DND-41 (cell line): ENCODE results near the gene PARPBP.

Source experiments
- ATAC-seq: fragments of 200-7000 bp; cut with Tn5 transposase; 3 replicates; pipeline ENCODE4 v1.9.1; 2021; ENCODE audit warnings: low read depth; ENCODE audit not compliant: insufficient read depth
- DNase-seq: peaks from one replicate; pipeline ENCODE4 v3.0.0-alpha.2; 2020
- H2AFZ ChIP-seq: 2 replicates; pipeline ENCODE4 v1.6.0; 2012; ENCODE audit warnings: low read depth, low read length
- H3K27ac ChIP-seq: 2 replicates; pipeline ENCODE4 v1.5.1; 2012; ENCODE audit warnings: low read length, inconsistent platforms
- H3K27me3 ChIP-seq: fragments of 200-600 bp; sonication (generic); 2 replicates; pipeline ENCODE4 v1.6.0; 2012; ENCODE audit warnings: low read length, mild to moderate bottlenecking, inconsistent platforms; ENCODE audit not compliant: insufficient read depth, poor library complexity
- H3K36me3 ChIP-seq: 2 replicates; pipeline ENCODE4 v1.5.1; 2012; ENCODE audit warnings: low read length, inconsistent platforms; ENCODE audit not compliant: insufficient read depth
- H3K4me1 ChIP-seq: 2 replicates; pipeline ENCODE4 v1.5.1; 2012; ENCODE audit warnings: mild to moderate bottlenecking, low read length; ENCODE audit not compliant: insufficient read depth
- H3K4me2 ChIP-seq: 2 replicates; pipeline ENCODE4 v1.6.0; 2012; ENCODE audit warnings: mild to moderate bottlenecking, moderate library complexity, low read length, inconsistent platforms; ENCODE audit not compliant: insufficient read depth
- H3K4me3 ChIP-seq, 2 experiments: fragments of 200-600 bp in 1 of 2; shearing (Covaris generic) in 1 of 2; 2 replicates each; pipeline ENCODE4 v1.5.1; 2012 to 2016; ENCODE audit warnings: inconsistent platforms in 2 of 2, low read length in 2 of 2, mild to moderate bottlenecking in 2 of 2, low read depth in 1 of 2, moderate library complexity in 1 of 2
- H3K79me2 ChIP-seq: 2 replicates; pipeline ENCODE4 v1.6.0; 2012; ENCODE audit warnings: low read length, inconsistent platforms; ENCODE audit not compliant: insufficient read depth
- H3K9ac ChIP-seq: 2 replicates; pipeline ENCODE4 v1.6.0; 2012; ENCODE audit warnings: low read depth, mild to moderate bottlenecking, inconsistent platforms, low read length, moderate library complexity
- H3K9me3 ChIP-seq: 2 replicates; pipeline ENCODE4 v1.5.1; 2012; ENCODE audit warnings: low read length, moderate library complexity, mild to moderate bottlenecking, inconsistent platforms; ENCODE audit not compliant: insufficient read depth, severe bottlenecking
- H4K20me1 ChIP-seq: 2 replicates; pipeline ENCODE4 v1.6.0; 2012; ENCODE audit warnings: low read length; ENCODE audit not compliant: insufficient read depth
- CTCF ChIP-seq: IDR thresholded peaks from 2 replicates; pipeline ENCODE4 v1.5.1; 2012; ENCODE audit warnings: borderline replicate concordance, low read length, moderate library complexity, mild to moderate bottlenecking; ENCODE audit not compliant: poor library complexity, severe bottlenecking; ENCODE audit errors: extremely low read depth
- EZH2 ChIP-seq: IDR thresholded peaks from 3 replicates; pipeline ENCODE4 v1.6.1; 2012; ENCODE audit warnings: borderline replicate concordance, low read depth, mild to moderate bottlenecking, moderate library complexity, low read length, inconsistent platforms; ENCODE audit not compliant: severe bottlenecking

PARPBP gene

GRCh38 chr12:102201436-102202061 lies 81.6 kb downstream of the PARPBP start:
- Histone ChIP-seq H3K27me3 (no peaks in the 10 kb centered on the region), H3K4me3 (no peak overlapping the region), H3K4me2 (no peak overlapping the region), H3K9me3 (no peaks in the 10 kb centered on the region), H3K79me2 (no peaks in the 10 kb centered on the region), H3K9ac (no peak overlapping the region), H2AFZ (no peak overlapping the region), H3K27ac (no peak overlapping the region), H4K20me1 (no peaks in the 10 kb centered on the region), H3K36me3 (peaks cover 25% of the 10 kb centered on the region; the same call in 1 of the 2 replicates), H3K4me1 (no peaks in the 10 kb centered on the region)
- TF ChIP-seq EZH2: no peak
- no peak for TF ChIP-seq CTCF
- ATAC-seq (no peak), DNase-seq (no peak)

GRCh38 chr12:102202556-102202955 lies 82.6 kb downstream of the PARPBP start:
- no peak overlapping the region for H3K4me3 ChIP-seq
- no peak overlapping the region for H2AFZ ChIP-seq
- no peak overlapping the region for H3K9ac ChIP-seq
- peaks cover 30% of the 10 kb centered on the region; the same call in 1 of the 2 replicates for H3K36me3 ChIP-seq
- H3K9me3 ChIP-seq: no peaks in the 10 kb centered on the region
- H3K27ac ChIP-seq: no peak overlapping the region
- no peaks in the 10 kb centered on the region for H3K4me1 ChIP-seq
- no peaks in the 10 kb centered on the region for H3K79me2 ChIP-seq
- DNase-seq (no peak), ATAC-seq (no peak)
- TF ChIP-seq EZH2 (no peak), CTCF (no peak)
- H3K4me2 ChIP-seq: no peak overlapping the region
- no peaks in the 10 kb centered on the region for H4K20me1 ChIP-seq
- no peaks in the 10 kb centered on the region for H3K27me3 ChIP-seq

GRCh38 chr12:102204025-102204424 lies 84.0 kb downstream of the PARPBP start:
- Histone ChIP-seq H3K4me1 (no peaks in the 10 kb centered on the region), H3K36me3 (peaks cover 30% of the 10 kb centered on the region; the same call in 1 of the 2 replicates), H3K79me2 (no peaks in the 10 kb centered on the region), H2AFZ (no peak overlapping the region), H3K27ac (no peak overlapping the region), H3K27me3 (no peaks in the 10 kb centered on the region), H4K20me1 (no peaks in the 10 kb centered on the region), H3K4me3 (no peak overlapping the region), H3K9ac (no peak overlapping the region), H3K9me3 (no peaks in the 10 kb centered on the region), H3K4me2 (no peak overlapping the region)
- no peak for DNase-seq
- TF ChIP-seq CTCF: no peak
- TF ChIP-seq EZH2: no peak
- no peak for ATAC-seq
